ENCODE data around the gene TENM3. TPM values are rescaled to one million over a fixed set of nuclear protein-coding genes. Genes with fewer than 3 reads are reported as not detected.

Gene TENM3
- total RNA-seq, 2 donors from 2014 or later = not detected

- Mint-ChIP-seq H3K4me1 (no peaks in the 10 kb centered on the region), H3K27me3 (peaks cover 12% of the 10 kb centered on the region)
- no peak for ATAC-seq
Measured at GRCh38 chr4:182698212-182698611, 455.0 kb downstream of the TENM3 start.

GRCh38 chr4:182699201-182699600 lies 456.0 kb downstream of the TENM3 start:
- DNase-seq (no peak), ATAC-seq (no peak)
- no peak overlapping the region for H3K4me3 Mint-ChIP-seq
- H3K9me3 ChIP-seq (ENCODE audit: control insufficient read depth, low read length, poor library complexity, severe bottlenecking) = no peaks in the 10 kb centered on the region
- no peaks in the 10 kb centered on the region for H3K4me1 Mint-ChIP-seq
- H3K27me3 Mint-ChIP-seq = peaks cover 11% of the 10 kb centered on the region
- no peak overlapping the region for H3K27ac Mint-ChIP-seq
- peaks cover 2% of the 10 kb centered on the region for H3K36me3 Mint-ChIP-seq (ENCODE audit: low read depth)

More at GRCh38 chr4:182698212-182698611, 455.0 kb downstream of the TENM3 start:
- Mint-ChIP-seq H3K27ac (no peak overlapping the region), H3K4me3 (no peak overlapping the region), H3K36me3 (ENCODE audit: low read depth) (peaks cover 2% of the 10 kb centered on the region)
- DNase-seq = no peak
- H3K9me3 ChIP-seq (ENCODE audit: control insufficient read depth, low read length, poor library complexity, severe bottlenecking) = no peaks in the 10 kb centered on the region

GRCh38 chr4:182699795-182700194 lies 456.6 kb downstream of the TENM3 start:
- no peaks in the 10 kb centered on the region for H3K36me3 Mint-ChIP-seq (ENCODE audit: low read depth)
- no peaks in the 10 kb centered on the region for H3K4me1 Mint-ChIP-seq
- no peak overlapping the region for H3K27ac Mint-ChIP-seq
- peaks cover 6% of the 10 kb centered on the region for H3K27me3 Mint-ChIP-seq
- no peak for ATAC-seq
- no peaks in the 10 kb centered on the region for H3K9me3 ChIP-seq (ENCODE audit: control insufficient read depth, low read length, poor library complexity, severe bottlenecking)
- no peak overlapping the region for H3K4me3 Mint-ChIP-seq
- DNase-seq = no peak

- no peaks in the 10 kb centered on the region for H3K9me3 ChIP-seq (ENCODE audit: control insufficient read depth, low read length, poor library complexity, severe bottlenecking)
- ATAC-seq = no peak
- Mint-ChIP-seq H3K27me3 (peaks cover 11% of the 10 kb centered on the region), H3K4me1 (no peaks in the 10 kb centered on the region), H3K4me3 (no peak overlapping the region), H3K27ac (no peak overlapping the region), H3K36me3 (ENCODE audit: low read depth) (no peaks in the 10 kb centered on the region)
- no peak for DNase-seq
Measured at GRCh38 chr4:182700362-182701160, 457.4 kb downstream of the TENM3 start.

GRCh38 chr4:182704077-182704476 lies 460.9 kb downstream of the TENM3 start:
- no peaks in the 10 kb centered on the region for H3K36me3 Mint-ChIP-seq (ENCODE audit: low read depth)
- H3K4me3 Mint-ChIP-seq = no peak overlapping the region
- peaks cover 39% of the 10 kb centered on the region for H3K27me3 Mint-ChIP-seq
- no peaks in the 10 kb centered on the region for H3K4me1 Mint-ChIP-seq
- H3K27ac Mint-ChIP-seq = no peak overlapping the region
- H3K9me3 ChIP-seq (ENCODE audit: control insufficient read depth, low read length, poor library complexity, severe bottlenecking) = no peaks in the 10 kb centered on the region
- ATAC-seq (no peak), DNase-seq (no peak)

GRCh38 chr4:182704948-182705347 lies 461.7 kb downstream of the TENM3 start:
- H3K4me3 Mint-ChIP-seq = no peak overlapping the region
- no peaks in the 10 kb centered on the region for H3K4me1 Mint-ChIP-seq
- DNase-seq (no peak), ATAC-seq (no peak)
- no peaks in the 10 kb centered on the region for H3K9me3 ChIP-seq (ENCODE audit: control insufficient read depth, low read length, poor library complexity, severe bottlenecking)
- H3K27ac Mint-ChIP-seq = no peak overlapping the region
- no peaks in the 10 kb centered on the region for H3K36me3 Mint-ChIP-seq (ENCODE audit: low read depth)
- peaks cover 45% of the 10 kb centered on the region for H3K27me3 Mint-ChIP-seq

GRCh38 chr4:182705389-182705788 lies 462.2 kb downstream of the TENM3 start:
- Mint-ChIP-seq H3K4me1 (no peaks in the 10 kb centered on the region), H3K27me3 (peaks cover 47% of the 10 kb centered on the region), H3K4me3 (no peak overlapping the region), H3K27ac (no peak overlapping the region), H3K36me3 (ENCODE audit: low read depth) (no peaks in the 10 kb centered on the region)
- DNase-seq = no peak
- no peaks in the 10 kb centered on the region for H3K9me3 ChIP-seq (ENCODE audit: control insufficient read depth, low read length, poor library complexity, severe bottlenecking)
- no peak for ATAC-seq

- H3K27ac Mint-ChIP-seq = no peak overlapping the region
- no peaks in the 10 kb centered on the region for H3K4me1 Mint-ChIP-seq
- H3K27me3 Mint-ChIP-seq = peaks cover 54% of the 10 kb centered on the region
- H3K4me3 Mint-ChIP-seq = no peak overlapping the region
- H3K36me3 Mint-ChIP-seq (ENCODE audit: low read depth) = no peaks in the 10 kb centered on the region
- no peaks in the 10 kb centered on the region for H3K9me3 ChIP-seq (ENCODE audit: control insufficient read depth, low read length, poor library complexity, severe bottlenecking)
- no peak for DNase-seq
- ATAC-seq = no peak
Measured at GRCh38 chr4:182711211-182711610, 468.0 kb downstream of the TENM3 start.

GRCh38 chr4:182715548-182715947 lies 472.3 kb downstream of the TENM3 start:
- Mint-ChIP-seq H3K4me3 (no peak overlapping the region), H3K36me3 (ENCODE audit: low read depth) (no peaks in the 10 kb centered on the region), H3K27ac (no peak overlapping the region), H3K27me3 (peaks cover 38% of the 10 kb centered on the region), H3K4me1 (no peaks in the 10 kb centered on the region)
- no peaks in the 10 kb centered on the region for H3K9me3 ChIP-seq (ENCODE audit: control insufficient read depth, low read length, poor library complexity, severe bottlenecking)
- DNase-seq = no peak
- ATAC-seq = no peak

- Mint-ChIP-seq H3K4me1 (no peaks in the 10 kb centered on the region), H3K27me3 (peaks cover 37% of the 10 kb centered on the region), H3K4me3 (no peak overlapping the region), H3K36me3 (ENCODE audit: low read depth) (no peaks in the 10 kb centered on the region), H3K27ac (no peak overlapping the region)
- H3K9me3 ChIP-seq (ENCODE audit: control insufficient read depth, low read length, poor library complexity, severe bottlenecking) = no peaks in the 10 kb centered on the region
- ATAC-seq (no peak), DNase-seq (no peak)
Measured at GRCh38 chr4:182716192-182716591, 473.0 kb downstream of the TENM3 start.

- H3K4me1 Mint-ChIP-seq = no peaks in the 10 kb centered on the region
- no peak for DNase-seq
- ATAC-seq = no peak
- H3K27me3 Mint-ChIP-seq = peaks cover 37% of the 10 kb centered on the region
- no peaks in the 10 kb centered on the region for H3K36me3 Mint-ChIP-seq (ENCODE audit: low read depth)
- H3K9me3 ChIP-seq (ENCODE audit: control insufficient read depth, low read length, poor library complexity, severe bottlenecking) = no peaks in the 10 kb centered on the region
- no peak overlapping the region for H3K27ac Mint-ChIP-seq
- H3K4me3 Mint-ChIP-seq = no peak overlapping the region
Measured at GRCh38 chr4:182717788-182718583, 474.8 kb downstream of the TENM3 start.

- H3K36me3 Mint-ChIP-seq (ENCODE audit: low read depth) = no peaks in the 10 kb centered on the region
- no peak overlapping the region for H3K27ac Mint-ChIP-seq
- H3K27me3 Mint-ChIP-seq = peaks cover 23% of the 10 kb centered on the region
- H3K4me3 Mint-ChIP-seq = no peak overlapping the region
- no peaks in the 10 kb centered on the region for H3K9me3 ChIP-seq (ENCODE audit: control insufficient read depth, low read length, poor library complexity, severe bottlenecking)
- H3K4me1 Mint-ChIP-seq = no peaks in the 10 kb centered on the region
- no peak for ATAC-seq
- DNase-seq = no peak
Measured at GRCh38 chr4:182724414-182724813, 481.2 kb downstream of the TENM3 start.

GRCh38 chr4:182729516-182729915 lies 486.3 kb downstream of the TENM3 start:
- no peak for DNase-seq
- H3K4me1 Mint-ChIP-seq = no peaks in the 10 kb centered on the region
- no peak overlapping the region for H3K4me3 Mint-ChIP-seq
- no peaks in the 10 kb centered on the region for H3K9me3 ChIP-seq (ENCODE audit: control insufficient read depth, low read length, poor library complexity, severe bottlenecking)
- ATAC-seq = no peak
- peaks cover 34% of the 10 kb centered on the region for H3K27me3 Mint-ChIP-seq
- no peak overlapping the region for H3K27ac Mint-ChIP-seq
- no peaks in the 10 kb centered on the region for H3K36me3 Mint-ChIP-seq (ENCODE audit: low read depth)

All from T-helper 17 cell (primary cell).